ENCODE data around the gene C5orf52. TPM values are rescaled to one million over a fixed set of nuclear protein-coding genes. Genes with fewer than 3 reads are reported as not detected.
"Not testable (repeated sequence)": the region's sequence is repeated elsewhere in the genome, so short reads cannot be mapped to it uniquely, and the experiment has no call there.

Gene C5orf52
- total RNA-seq, 4 donors from 2014 or later, result not detected

DNA sequence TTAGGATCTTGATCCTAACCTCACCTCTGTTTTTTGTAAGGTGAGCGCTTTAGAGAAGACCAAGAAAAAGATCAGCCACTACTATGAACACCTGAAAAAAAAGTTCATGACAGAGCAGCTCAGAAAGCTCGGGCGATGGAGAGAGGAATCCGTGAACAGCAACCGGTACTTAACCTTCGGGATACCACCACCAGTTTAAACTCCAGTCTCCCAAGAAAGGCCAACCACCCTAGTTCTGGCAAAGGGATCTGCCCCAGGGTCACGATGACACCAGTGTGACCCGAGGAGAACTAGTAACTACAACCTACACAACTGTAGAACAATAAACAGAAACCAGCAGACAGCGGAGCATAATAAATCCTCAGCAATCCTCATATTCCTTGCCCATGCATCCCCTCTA lies 8.5 kb downstream of the C5orf52 start:
- Histone ChIP-seq H3K9me3 (no peaks in the 10 kb centered on the region), H3K4me1 (no peaks in the 10 kb centered on the region), H3K27me3 (no peaks in the 10 kb centered on the region), H3K36me3 (no peaks in the 10 kb centered on the region), H3K27ac (no peak overlapping the region), H3K4me3 (no peak overlapping the region)
- TF ChIP-seq, protein P1, sequence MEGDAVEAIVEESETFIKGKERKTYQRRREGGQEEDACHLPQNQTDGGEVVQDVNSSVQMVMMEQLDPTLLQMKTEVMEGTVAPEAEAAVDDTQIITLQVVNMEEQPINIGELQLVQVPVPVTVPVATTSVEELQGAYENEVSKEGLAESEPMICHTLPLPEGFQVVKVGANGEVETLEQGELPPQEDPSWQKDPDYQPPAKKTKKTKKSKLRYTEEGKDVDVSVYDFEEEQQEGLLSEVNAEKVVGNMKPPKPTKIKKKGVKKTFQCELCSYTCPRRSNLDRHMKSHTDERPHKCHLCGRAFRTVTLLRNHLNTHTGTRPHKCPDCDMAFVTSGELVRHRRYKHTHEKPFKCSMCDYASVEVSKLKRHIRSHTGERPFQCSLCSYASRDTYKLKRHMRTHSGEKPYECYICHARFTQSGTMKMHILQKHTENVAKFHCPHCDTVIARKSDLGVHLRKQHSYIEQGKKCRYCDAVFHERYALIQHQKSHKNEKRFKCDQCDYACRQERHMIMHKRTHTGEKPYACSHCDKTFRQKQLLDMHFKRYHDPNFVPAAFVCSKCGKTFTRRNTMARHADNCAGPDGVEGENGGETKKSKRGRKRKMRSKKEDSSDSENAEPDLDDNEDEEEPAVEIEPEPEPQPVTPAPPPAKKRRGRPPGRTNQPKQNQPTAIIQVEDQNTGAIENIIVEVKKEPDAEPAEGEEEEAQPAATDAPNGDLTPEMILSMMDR (IDR thresholded peaks at IDR 0.05), result no peak
- no peak for TF ChIP-seq POLR2A (IDR thresholded peaks at IDR 0.05)
- intact Hi-C loops (cut with DNase I; ENCODE audit: low total_unique reads), result no loop called here
- no peak for DNase-seq

DNA sequence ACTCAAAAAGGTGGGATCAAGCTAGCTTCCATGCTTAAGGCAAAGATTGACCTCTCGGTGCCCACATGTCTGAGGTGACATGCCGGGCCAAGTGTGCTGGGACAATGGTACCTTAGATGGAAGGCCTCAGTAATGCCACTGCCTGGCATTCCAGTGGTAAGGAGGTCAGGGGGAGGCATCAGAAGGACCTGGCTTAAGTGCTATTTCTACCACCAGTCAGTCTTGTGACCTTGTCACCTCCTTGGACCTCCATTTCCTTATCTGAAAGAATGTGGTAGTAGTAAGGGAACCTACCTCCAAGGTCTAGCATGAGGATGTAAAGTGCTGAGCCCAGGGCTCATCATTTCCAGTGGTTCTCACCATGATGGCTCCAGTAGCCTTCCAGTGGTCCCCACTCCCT lies 8.9 kb downstream of the C5orf52 start:
- Histone ChIP-seq H3K4me3 (no peak overlapping the region), H3K27ac (no peak overlapping the region), H3K36me3 (no peaks in the 10 kb centered on the region), H3K27me3 (no peaks in the 10 kb centered on the region), H3K9me3 (no peaks in the 10 kb centered on the region), H3K4me1 (no peaks in the 10 kb centered on the region)
- TF ChIP-seq, protein P1 (IDR thresholded peaks at IDR 0.05), result no peak
- TF ChIP-seq POLR2A (IDR thresholded peaks at IDR 0.05), result no peak
- DNase-seq, result no peak
- intact Hi-C loops (cut with DNase I; ENCODE audit: low total_unique reads), result no loop called here

DNA sequence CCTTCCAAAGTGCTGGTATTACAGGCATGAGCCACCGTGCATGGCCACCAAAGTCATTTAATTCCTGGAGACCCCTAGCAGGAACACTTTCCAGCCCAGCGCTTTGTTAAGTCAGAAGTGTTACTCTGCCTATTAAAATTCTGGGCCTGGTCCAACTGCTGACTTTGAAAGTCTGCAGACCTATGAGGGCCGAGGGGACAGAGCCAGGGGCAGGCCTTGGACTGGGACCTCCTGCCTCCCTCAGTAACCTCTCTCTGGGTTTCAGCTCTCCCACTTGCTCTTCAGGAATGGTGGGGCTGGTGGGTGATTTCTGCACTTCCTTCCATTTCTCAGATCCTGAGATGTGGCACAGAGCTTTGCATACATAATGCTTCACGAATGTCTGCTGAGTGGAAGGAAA lies 9.7 kb downstream of the C5orf52 start:
- no peaks in the 10 kb centered on the region for H3K27me3 ChIP-seq
- no peak overlapping the region for H3K27ac ChIP-seq
- DNase-seq, result no peak
- no peak for TF ChIP-seq POLR2A (IDR thresholded peaks at IDR 0.05)
- TF ChIP-seq, protein P1 (IDR thresholded peaks at IDR 0.05), result no peak
- H3K36me3 ChIP-seq, result no peaks in the 10 kb centered on the region
- intact Hi-C loops (cut with DNase I; ENCODE audit: low total_unique reads), result no loop called here
- no peaks in the 10 kb centered on the region for H3K4me1 ChIP-seq
- H3K9me3 ChIP-seq, result no peaks in the 10 kb centered on the region
- no peak overlapping the region for H3K4me3 ChIP-seq

DNA sequence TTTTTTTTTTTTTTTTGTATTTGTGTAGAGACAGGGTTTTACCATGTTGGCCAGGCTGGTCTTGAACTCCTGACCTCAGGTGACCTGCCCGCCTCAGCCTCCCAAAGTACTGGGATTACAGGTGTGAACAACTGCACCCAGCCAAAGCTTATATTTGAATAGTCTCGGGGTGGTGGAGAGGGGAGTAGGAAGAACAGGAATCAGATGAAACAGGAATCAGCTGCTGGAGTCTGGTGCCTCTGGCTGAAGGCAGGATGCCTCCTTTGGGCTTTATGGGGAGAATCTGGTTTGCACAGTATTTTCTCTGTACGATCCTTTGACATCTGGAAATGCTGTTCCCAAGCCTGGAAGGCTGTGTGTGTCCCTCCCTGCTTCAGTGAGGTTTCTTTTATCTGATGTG lies 10.9 kb downstream of the C5orf52 start:
- no peak overlapping the region for H3K27ac ChIP-seq
- H3K9me3 ChIP-seq, result no peaks in the 10 kb centered on the region
- H3K4me1 ChIP-seq, result no peaks in the 10 kb centered on the region
- intact Hi-C loops (cut with DNase I; ENCODE audit: low total_unique reads), result no loop called here
- TF ChIP-seq POLR2A (IDR thresholded peaks at IDR 0.05), result no peak
- no peaks in the 10 kb centered on the region for H3K27me3 ChIP-seq
- H3K4me3 ChIP-seq, result no peak overlapping the region
- no peaks in the 10 kb centered on the region for H3K36me3 ChIP-seq
- no peak for DNase-seq

DNA sequence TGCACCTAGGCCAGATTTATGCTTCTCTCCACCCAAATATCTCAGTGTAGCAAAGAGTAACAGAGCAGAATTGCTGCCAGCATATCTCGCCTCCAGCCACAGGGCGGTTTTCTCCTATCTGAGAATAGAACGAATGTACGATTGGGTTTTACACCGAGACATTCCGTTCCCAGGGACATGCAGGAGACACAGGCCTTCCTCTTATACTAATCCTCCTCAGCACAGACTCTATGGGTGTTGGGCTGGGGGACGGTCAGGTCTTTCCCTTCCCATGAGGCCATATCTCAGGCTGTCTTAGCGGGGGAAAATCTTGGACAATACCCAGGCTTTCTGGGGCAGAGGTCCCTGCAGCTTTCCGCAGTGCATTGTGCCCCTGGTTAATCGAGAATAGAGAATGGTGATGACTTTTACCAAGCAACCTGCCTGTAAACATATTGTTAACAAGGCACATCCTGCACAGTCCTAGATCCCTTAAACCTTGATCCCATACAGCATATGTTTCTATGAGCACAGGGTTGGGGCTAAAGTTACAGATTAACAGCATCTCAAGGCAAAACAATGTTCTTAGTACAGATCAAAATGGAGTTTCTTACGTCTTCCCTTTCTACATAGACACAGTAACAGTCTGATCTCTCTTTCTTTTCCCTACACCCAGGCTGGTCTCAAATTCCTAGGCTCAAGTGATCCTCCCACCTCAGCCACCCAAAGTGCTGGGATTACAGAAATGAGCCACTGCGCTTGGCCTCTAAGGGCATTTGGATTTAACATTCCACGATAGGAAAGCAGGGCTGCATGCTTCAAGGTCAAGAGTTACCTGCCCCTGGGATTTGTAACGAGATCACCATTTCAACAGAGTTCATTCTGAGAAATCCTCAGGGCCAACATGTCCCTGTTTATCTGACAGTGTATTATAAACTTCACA lies 15.2 kb downstream of the C5orf52 start:
- H3K27me3 ChIP-seq; DNase-seq; H3K4me1 ChIP-seq; H3K9me3 ChIP-seq; H3K4me3 ChIP-seq; intact Hi-C loops (cut with DNase I; ENCODE audit: low total_unique reads); H3K36me3 ChIP-seq; H3K27ac ChIP-seq: not testable (repeated sequence)

DNA sequence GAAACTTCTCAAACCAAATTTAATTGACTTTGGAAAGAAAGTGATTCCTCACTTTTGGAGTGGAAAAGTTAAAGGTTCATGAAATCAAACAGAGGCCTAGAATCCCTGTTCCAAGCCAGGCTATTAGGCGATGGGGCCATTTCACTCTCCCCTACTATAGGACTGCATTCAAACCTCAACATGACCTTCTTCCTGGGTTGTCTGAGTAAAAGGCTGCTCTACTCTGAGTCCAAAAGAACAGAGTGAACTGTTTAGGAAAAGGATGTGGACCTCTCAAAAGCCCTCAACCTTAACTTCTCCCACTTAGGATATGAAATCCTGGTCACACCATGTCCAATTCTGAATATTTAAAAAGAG lies 15.8 kb downstream of the C5orf52 start:
- Histone ChIP-seq H3K4me3 (no peak overlapping the region), H3K9me3 (no peaks in the 10 kb centered on the region), H3K36me3 (no peaks in the 10 kb centered on the region), H3K4me1 (no peaks in the 10 kb centered on the region), H3K27ac (no peak overlapping the region), H3K27me3 (no peaks in the 10 kb centered on the region)
- intact Hi-C loops (cut with DNase I; ENCODE audit: low total_unique reads), result no loop called here
- DNase-seq, result no peak
- TF ChIP-seq, protein P1 (IDR thresholded peaks at IDR 0.05), result no peak
- no peak for TF ChIP-seq POLR2A (IDR thresholded peaks at IDR 0.05)

Data from uterus (tissue), 4 donors.